H1 (cell line): Measurements from ENCODE around the gene NTN1. TPM values are rescaled to one million over a fixed set of nuclear protein-coding genes. Genes with fewer than 3 reads are reported as not detected.

Source experiments
- CTCF ChIA-PET: fragments of 300-600 bp; sonication (Branson Sonifier 250); formaldehyde crosslinking; loops from one replicate; lab custom pipeline; 2021; ENCODE audit not compliant: partially characterized antibody; lab: Charles Lee
- POLR2A ChIA-PET: fragments of 300-600 bp; sonication (Branson Sonifier 250); formaldehyde crosslinking; loops from one replicate; lab custom pipeline; 2021; ENCODE audit warnings: inconsistent platforms; ENCODE audit not compliant: partially characterized antibody; lab: Charles Lee
- DNase-seq, 2 experiments: peaks; one replicate each; pipeline versions ENCODE4 v3.0.0 to v3.0.0-alpha.2; 2010 to 2022; ENCODE audit warnings: low spot score in 2 of 2, low read depth in 1 of 2, mixed read lengths in 1 of 2
- FAIRE-seq: peaks from 2 replicates; lab custom pipeline; 2011; peaks lifted over from hg19 to GRCh38; lab: Jason Lieb, UNC
- H2AFZ ChIP-seq: 2 replicates; pipeline ENCODE4 v1.8.1; 2012; ENCODE audit warnings: low read length, inconsistent platforms
- H2AK5ac ChIP-seq: 2 replicates; pipeline ENCODE4 v1.6.1; 2013; ENCODE audit warnings: low read depth, low read length
- H2BK120ac ChIP-seq: replicated peaks from 2 replicates; pipeline ENCODE3; 2013; ENCODE audit warnings: low read depth, low read length, inconsistent platforms
- H2BK12ac ChIP-seq: 2 replicates; pipeline ENCODE4 v1.6.1; 2013; ENCODE audit warnings: low read depth, low read length
- H2BK15ac ChIP-seq: 2 replicates; pipeline ENCODE4 v1.6.1; 2013; ENCODE audit warnings: low read length
- H2BK20ac ChIP-seq: 2 replicates; pipeline ENCODE4 v1.6.1; 2013; ENCODE audit warnings: low read length
- H2BK5ac ChIP-seq: 2 replicates; pipeline ENCODE4 v1.6.1; 2013; ENCODE audit warnings: low read depth, low read length
- H3K14ac ChIP-seq: 2 replicates; pipeline ENCODE4 v1.6.1; 2013; ENCODE audit warnings: inconsistent platforms; ENCODE audit not compliant: insufficient read length
- H3K18ac ChIP-seq: 2 replicates; pipeline ENCODE4 v1.6.1; 2013; ENCODE audit warnings: low read length; ENCODE audit errors: extremely low read depth
- H3K23ac ChIP-seq: 2 replicates; pipeline ENCODE4 v1.6.1; 2013; ENCODE audit warnings: inconsistent platforms; ENCODE audit not compliant: insufficient read length
- H3K23me2 ChIP-seq: 2 replicates; pipeline ENCODE4 v1.6.1; 2013; ENCODE audit warnings: low read depth, low read length
- H3K27ac ChIP-seq: 2 replicates; pipeline ENCODE4 v1.6.1; 2011; ENCODE audit warnings: low read depth, low read length, inconsistent platforms
- H3K27me3 ChIP-seq, 4 experiments: replicated peaks in 1 of 4; 1 replicate in 1 of 4; 2 replicates in 3 of 4; pipeline versions ENCODE4 v1.6.1 to v1.8.1; 2011 to 2013; ENCODE audit warnings: low read length in 3 of 4, mild to moderate bottlenecking in 3 of 4, inconsistent platforms in 2 of 4, mixed read lengths in 2 of 4, moderate library complexity in 1 of 4; ENCODE audit not compliant: control insufficient read depth in 3 of 4, insufficient read depth in 3 of 4; ENCODE audit errors: extremely low read depth in 1 of 4
- H3K36me3 ChIP-seq, 4 experiments: 2 replicates each; pipeline versions ENCODE4 v1.6.1 to v1.8.1; 2011 to 2013; ENCODE audit warnings: mild to moderate bottlenecking in 4 of 4, low read length in 3 of 4, moderate library complexity in 2 of 4, control low read depth in 1 of 4, inconsistent platforms in 1 of 4; ENCODE audit not compliant: insufficient read depth in 4 of 4, control insufficient read depth in 2 of 4
- H3K4ac ChIP-seq: replicated peaks from 2 replicates; pipeline ENCODE3; 2013; ENCODE audit warnings: low read length, low read depth, mixed read lengths, inconsistent platforms; ENCODE audit not compliant: insufficient read length
- H3K4me1 ChIP-seq, 4 experiments: replicated peaks in 1 of 4; 1 replicate in 1 of 4; 2 replicates in 3 of 4; pipeline versions ENCODE4 v1.6.1 to v1.8.1; 2011 to 2013; ENCODE audit warnings: low read length in 3 of 4, inconsistent platforms in 2 of 4, mixed read lengths in 1 of 4; ENCODE audit not compliant: insufficient read depth in 4 of 4, control insufficient read depth in 3 of 4
- H3K4me2 ChIP-seq, 2 experiments: 2 replicates each; pipeline versions ENCODE4 v1.6.1 to v1.8.1; 2011 to 2013; ENCODE audit warnings: low read depth in 2 of 2, low read length in 2 of 2, control low read depth in 1 of 2, inconsistent platforms in 1 of 2, mild to moderate bottlenecking in 1 of 2; ENCODE audit not compliant: insufficient read depth in 1 of 2
- H3K4me3 ChIP-seq, 4 experiments: fragments of 200-600, 300-600 bp in 1 of 4; sonication (generic), shearing (Covaris generic), sonication (Bioruptor Twin) in 1 of 4; 2 replicates each; pipeline versions ENCODE4 v1.5.1 to v1.8.1; 2011 to 2016; ENCODE audit warnings: low read length in 4 of 4, low read depth in 3 of 4, control low read depth in 2 of 4, inconsistent platforms in 2 of 4, mild to moderate bottlenecking in 2 of 4, mixed read lengths in 1 of 4, moderate library complexity in 1 of 4; ENCODE audit not compliant: insufficient read depth in 2 of 4; ENCODE audit errors: extremely low read depth in 1 of 4
- H3K56ac ChIP-seq: replicated peaks from 2 replicates; pipeline ENCODE3; 2013; ENCODE audit warnings: low read depth, mild to moderate bottlenecking, mixed read lengths, low read length, inconsistent platforms; ENCODE audit not compliant: insufficient read length
- H3K79me1 ChIP-seq: 2 replicates; pipeline ENCODE4 v1.6.1; 2013; ENCODE audit warnings: low read depth, low read length, control low read depth
- H3K79me2 ChIP-seq, 2 experiments: 2 replicates each; pipeline versions ENCODE4 v1.6.1 to v1.8.1; 2012 to 2013; ENCODE audit warnings: low read length in 2 of 2, mild to moderate bottlenecking in 2 of 2, inconsistent platforms in 1 of 2; ENCODE audit not compliant: insufficient read depth in 2 of 2, control insufficient read depth in 1 of 2
- H3K9ac ChIP-seq, 4 experiments: replicated peaks in 1 of 4; 1 replicate in 1 of 4; 2 replicates in 3 of 4; pipeline versions ENCODE4 v1.6.1 to v1.8.1; 2011 to 2013; ENCODE audit warnings: low read depth in 3 of 4, low read length in 3 of 4, control low read depth in 2 of 4, mild to moderate bottlenecking in 2 of 4, moderate library complexity in 2 of 4, inconsistent platforms in 1 of 4; ENCODE audit errors: extremely low read depth in 1 of 4
- H3K9me3 ChIP-seq, 2 experiments: 2 replicates each; pipeline versions ENCODE4 v1.6.1 to v1.8.1; 2012 to 2013; ENCODE audit warnings: mild to moderate bottlenecking in 2 of 2, moderate library complexity in 2 of 2, control low read depth in 1 of 2, inconsistent platforms in 1 of 2, low read depth in 1 of 2, low read length in 1 of 2, mixed read lengths in 1 of 2; ENCODE audit not compliant: insufficient read depth in 2 of 2
- H4K20me1 ChIP-seq, 2 experiments: replicated peaks in 1 of 2; 2 replicates each; pipeline versions ENCODE3 to v1.8.1; 2011 to 2013; ENCODE audit warnings: inconsistent platforms in 2 of 2, low read length in 2 of 2, mild to moderate bottlenecking in 1 of 2; ENCODE audit not compliant: insufficient read depth in 2 of 2, control insufficient read depth in 1 of 2
- H4K5ac ChIP-seq: 2 replicates; pipeline ENCODE4 v1.6.1; 2013; ENCODE audit warnings: low read length, low read depth, mixed read lengths, inconsistent platforms; ENCODE audit not compliant: insufficient read length
- H4K8ac ChIP-seq: 2 replicates; pipeline ENCODE4 v1.8.0; 2013; ENCODE audit warnings: mild to moderate bottlenecking, moderate library complexity, low read length, inconsistent platforms; ENCODE audit not compliant: insufficient read depth; ENCODE audit errors: extremely low read depth
- H4K91ac ChIP-seq: replicated peaks from 2 replicates; pipeline ENCODE3; 2013; ENCODE audit warnings: low read length, mixed read lengths, inconsistent platforms; ENCODE audit not compliant: insufficient read length
- BACH1 ChIP-seq: IDR thresholded peaks from 2 replicates; pipeline ENCODE4 v1.6.1; 2012; ENCODE audit warnings: low read length, improper control_type of control experiment
- CHD1 ChIP-seq: IDR thresholded peaks from 2 replicates; pipeline ENCODE4 v1.6.1; 2012; ENCODE audit warnings: low read depth, low read length, improper control_type of control experiment
- CREB1 ChIP-seq: IDR thresholded peaks from 2 replicates; pipeline ENCODE4 v1.6.1; 2012; ENCODE audit warnings: inconsistent platforms
- GTF2F1 ChIP-seq: IDR thresholded peaks from 2 replicates; pipeline ENCODE4 v1.6.1; 2012; ENCODE audit warnings: low read depth, low read length, improper control_type of control experiment, borderline replicate concordance
- KDM5A ChIP-seq: fragments of 200-600 bp; IDR thresholded peaks from 2 replicates; pipeline ENCODE4 v1.7.1; 2012; ENCODE audit warnings: mild to moderate bottlenecking, low read length, inconsistent platforms, mixed read lengths
- SP4 ChIP-seq: IDR thresholded peaks from 2 replicates; pipeline ENCODE4 v1.6.1; 2012; ENCODE audit warnings: low read length, inconsistent platforms
- WGBS, 2 experiments: shearing (Covaris generic) in 1 of 2; methylation state at CpG; one replicate each; pipeline versions ENCODE4 v1.1.6 to v1.1.7; 2013 to 2015; ENCODE audit warnings: low lambda C conversion rate in 2 of 2, mixed read lengths in 2 of 2, inconsistent platforms in 1 of 2, low coverage in 1 of 2, missing lambda C conversion rate in 1 of 2; ENCODE audit not compliant: insufficient replicate concordance in 2 of 2, insufficient coverage in 1 of 2, insufficient read length in 1 of 2; ENCODE audit errors: extremely low coverage in 1 of 2, missing lambda C conversion rate in 1 of 2; 5-methylcytosine and 5-hydroxymethylcytosine counted together
- polyA plus RNA-seq, 7 experiments: library from polyadenylated mRNA; depleted of rRNA in 3 of 7; stranded (reverse) in 5 of 7; unstranded in 2 of 7; fragments of >200 nt in 5 of 7; fragments of 200-250 nt in 2 of 7; gene quantifications; 1 replicate in 5 of 7; 2 replicates in 1 of 7; 4 replicates in 1 of 7; pipeline versions ENCODE4 v1.2.1 to v1.2.3, GENCODE V29; 2011 to 2013; ENCODE audit warnings: missing spikeins in 2 of 7, mixed read lengths in 2 of 7
- total RNA-seq: library from RNA; stranded (reverse); fragmentation: NEBNext Ultra II Directional; extraction: Animal tissue kit (Norgen Biotek cat#: 25700); gene quantifications from 2 replicates; pipeline ENCODE4 v1.2.1, GENCODE V29; 2021

NTN1 gene
- total and polyA plus RNA-seq, 2 of the 8 experiments (the other 6 are each of a cell fraction or from before 2014, with no cell fraction given): 2.0 to 2.3 TPM

GRCh38 chr17:9270921-9271320 is 249.6 kb downstream of the NTN1 start:
- Histone ChIP-seq H2BK120ac (no peak overlapping the region), H3K18ac (no peak overlapping the region), H3K23ac (no peak overlapping the region), H3K79me1 (0 out of 2 replicates have a peak, but pooled peaks cover 2% of the 10 kb centered on the region), H3K4me3 (no peak overlapping the region), H3K79me2 (no peaks in the 10 kb centered on the region), H2BK12ac (no peak overlapping the region), H4K20me1 (no peaks in the 10 kb centered on the region), H3K4me2 (no peak overlapping the region), H3K27me3 (peaks cover 0 to 2% (median 0%) of the 10 kb centered on the region in 4 experiments; a peak in 2 of 7 replicates), H2BK5ac (no peak overlapping the region), H3K27ac (no peak overlapping the region), H2AK5ac (no peak overlapping the region), H3K56ac (no peak overlapping the region), H2BK20ac (no peak overlapping the region), H4K8ac (no peak overlapping the region; the same call in 1 of the 2 replicates), H4K91ac (no peak overlapping the region), H4K5ac (no peak overlapping the region), H3K14ac (no peak overlapping the region), H3K4me1 (peaks cover 0 to 5% (median 2%) of the 10 kb centered on the region in 4 experiments; a peak in 1 of 7 replicates), H3K9me3 (no peaks in the 10 kb centered on the region), H2BK15ac (no peak overlapping the region), H2AFZ (no peak overlapping the region), H3K36me3 (no peaks in the 10 kb centered on the region), H3K9ac (no peak overlapping the region), H3K23me2 (0 out of 2 replicates have a peak, but pooled peaks cover 2% of the 10 kb centered on the region), H3K4ac (no peak overlapping the region)
- TF ChIP-seq CHD1 (no peak), BACH1 (no peak), CREB1 (no peak), GTF2F1 (no peak), KDM5A (no peak), SP4 (no peak)
- DNase-seq (no peak), FAIRE-seq (no peak)
- 92% methylated on average over 9 of the region's 9 CpGs; no CpG with 5 or more reads in 1 of the 2 experiments for WGBS, 2 experiments
- CTCF ChIA-PET: interaction anchor here (1.7 to 5.6 kb wide), 2 partner anchors 21 kb away, joined by 9 to 30 read pairs; no protein-coding TSS in a partner anchor
- POLR2A ChIA-PET: no interaction called here
